ENCODE results near the gene SH3PXD2A.

GRCh38 chr10:103761075-103761920 is 94.1 kb downstream of the SH3PXD2A start:
- TF ChIP-seq CTCF (IDR thresholded peaks at IDR 0.05; ENCODE audit: borderline replicate concordance, extremely low read depth, low read length, poor library complexity, severe bottlenecking) (no peak), EZH2 (IDR thresholded peaks at IDR 0.05; ENCODE audit: borderline replicate concordance, low read depth, low read length, severe bottlenecking) (no peak)

Data from DND-41 (cell line).